ENCODE results near the gene PPP1R18.

DNA sequence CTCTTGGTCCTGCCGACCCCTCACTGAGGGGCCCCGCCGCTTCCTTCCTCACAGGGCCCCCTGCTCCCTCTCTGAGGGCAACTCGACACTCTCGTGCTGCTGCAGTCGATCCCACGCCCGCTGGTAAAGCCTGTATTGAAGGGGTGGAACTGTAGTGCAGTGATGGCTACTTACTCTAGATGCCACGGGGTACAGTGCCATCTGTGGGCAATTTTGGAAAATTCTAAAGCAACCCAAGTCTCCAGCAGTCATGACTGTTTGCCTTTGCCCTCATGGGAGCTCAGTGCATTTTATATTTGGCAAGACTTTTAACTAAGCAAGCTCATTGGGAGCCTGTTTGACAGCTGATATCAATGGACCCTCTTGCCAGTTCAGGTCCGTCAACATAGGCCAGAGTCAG, 46.0 kb downstream of the PPP1R18 start:
- TF ChIP-seq POLR2A (IDR thresholded peaks at IDR 0.05) (no peak), POLR2AphosphoS5 (IDR thresholded peaks at IDR 0.05) (no peak)
- TF ChIP-seq, protein P1, sequence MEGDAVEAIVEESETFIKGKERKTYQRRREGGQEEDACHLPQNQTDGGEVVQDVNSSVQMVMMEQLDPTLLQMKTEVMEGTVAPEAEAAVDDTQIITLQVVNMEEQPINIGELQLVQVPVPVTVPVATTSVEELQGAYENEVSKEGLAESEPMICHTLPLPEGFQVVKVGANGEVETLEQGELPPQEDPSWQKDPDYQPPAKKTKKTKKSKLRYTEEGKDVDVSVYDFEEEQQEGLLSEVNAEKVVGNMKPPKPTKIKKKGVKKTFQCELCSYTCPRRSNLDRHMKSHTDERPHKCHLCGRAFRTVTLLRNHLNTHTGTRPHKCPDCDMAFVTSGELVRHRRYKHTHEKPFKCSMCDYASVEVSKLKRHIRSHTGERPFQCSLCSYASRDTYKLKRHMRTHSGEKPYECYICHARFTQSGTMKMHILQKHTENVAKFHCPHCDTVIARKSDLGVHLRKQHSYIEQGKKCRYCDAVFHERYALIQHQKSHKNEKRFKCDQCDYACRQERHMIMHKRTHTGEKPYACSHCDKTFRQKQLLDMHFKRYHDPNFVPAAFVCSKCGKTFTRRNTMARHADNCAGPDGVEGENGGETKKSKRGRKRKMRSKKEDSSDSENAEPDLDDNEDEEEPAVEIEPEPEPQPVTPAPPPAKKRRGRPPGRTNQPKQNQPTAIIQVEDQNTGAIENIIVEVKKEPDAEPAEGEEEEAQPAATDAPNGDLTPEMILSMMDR (IDR thresholded peaks at IDR 0.05), result no peak
